Glomerular visceral epithelial cell (primary cell): ENCODE results near the gene BBS1.
"Not testable (repeated sequence)": the region's sequence is repeated elsewhere in the genome, so short reads cannot be mapped to it uniquely, and the experiment has no call there.

Source experiments
- DNase-seq: peaks from one replicate; pipeline ENCODE4 v3.0.0-alpha.2; 2016; ENCODE audit errors: extremely low spot score

Gene BBS1

GRCh38 chr11:66524304-66525040, 14.0 kb downstream of the BBS1 start:
- DNase-seq = no peak

- DNase-seq = no peak
Observed at GRCh38 chr11:66529069-66529468, 18.6 kb downstream of the BBS1 start.

GRCh38 chr11:66529655-66530054, 19.2 kb downstream of the BBS1 start:
- DNase-seq = no peak

- no peak for DNase-seq
Observed at GRCh38 chr11:66530927-66531709, 20.7 kb downstream of the BBS1 start.

- DNase-seq = no peak
Observed at GRCh38 chr11:66531841-66532240, 21.4 kb downstream of the BBS1 start.

- no peak for DNase-seq
Observed at GRCh38 chr11:66532784-66533183, 22.3 kb downstream of the BBS1 start.

- no peak for DNase-seq
Observed at GRCh38 chr11:66539170-66539869, 28.9 kb downstream of the BBS1 start.

GRCh38 chr11:66539870-66540213, 29.4 kb downstream of the BBS1 start:
- no peak for DNase-seq

- DNase-seq = not testable (repeated sequence)
Observed at GRCh38 chr11:66540598-66540997, 30.2 kb downstream of the BBS1 start.

- DNase-seq = no peak
Observed at GRCh38 chr11:66541892-66542291, 31.5 kb downstream of the BBS1 start.

- no peak for DNase-seq
Observed at GRCh38 chr11:66542362-66542761, 31.9 kb downstream of the BBS1 start.

GRCh38 chr11:66543263-66544107, 33.0 kb downstream of the BBS1 start:
- DNase-seq = no peak

GRCh38 chr11:66544952-66545351, 34.5 kb downstream of the BBS1 start:
- not testable (repeated sequence) for DNase-seq

GRCh38 chr11:66545701-66546367, 35.4 kb downstream of the BBS1 start, which contains the start of gene ZDHHC24:
TSS of gene ZDHHC24 (minus strand) at chr11:66546048. CDS start at chr11:66546003, 45 bp downstream.
- DNase-seq = peak; percentile 97

GRCh38 chr11:66546368-66546965, 36.0 kb downstream of the BBS1 start, which contains the start of gene ACTN3:
TSS of gene ACTN3 (plus strand) at chr11:66546903. CDS start at chr11:66546938, 35 bp downstream.
- no peak for DNase-seq

- DNase-seq = no peak
Observed at GRCh38 chr11:66546966-66547661, 36.7 kb downstream of the BBS1 start.

- DNase-seq = no peak
Observed at GRCh38 chr11:66547662-66548009, 37.2 kb downstream of the BBS1 start.

- no peak for DNase-seq
Observed at GRCh38 chr11:66548041-66548440, 37.6 kb downstream of the BBS1 start.

GRCh38 chr11:66548774-66549630, 38.6 kb downstream of the BBS1 start:
- no peak for DNase-seq
